CD4-positive, alpha-beta memory T cell (primary cell): ENCODE results near the gene CPEB4. TPM values are rescaled to one million over a fixed set of nuclear protein-coding genes. Genes with fewer than 3 reads are reported as not detected.

Experiments
- CTCF ChIA-PET: fragments of 350-600 bp; sonication (Branson Sonifier 250); formaldehyde crosslinking; loops from one replicate; lab custom pipeline; 2021; ENCODE audit warnings: inconsistent platforms; ENCODE audit not compliant: partially characterized antibody; lab: Charles Lee
- POLR2A ChIA-PET: fragments of 350-600 bp; sonication (Branson Sonifier 250); formaldehyde crosslinking; loops from one replicate; lab custom pipeline; 2021; ENCODE audit not compliant: partially characterized antibody; lab: Charles Lee
- DNase-seq, 5 donors: peaks; one replicate each; pipeline versions ENCODE4 v3.0.0 to v3.0.0-alpha.2; 2020 to 2022; ENCODE audit warnings: mixed read lengths in 1 of 5
- H3K27ac ChIP-seq: one replicate; pipeline ENCODE4 v1.7.0; 2013; ENCODE audit warnings: low read depth, low read length
- H3K27me3 ChIP-seq: 2 replicates; pipeline ENCODE4 v1.7.0; 2013; ENCODE audit warnings: mild to moderate bottlenecking, low read length, moderate library complexity; ENCODE audit not compliant: insufficient read depth
- H3K36me3 ChIP-seq: 2 replicates; pipeline ENCODE4 v1.7.0; 2013; ENCODE audit warnings: mild to moderate bottlenecking, low read length, moderate library complexity; ENCODE audit not compliant: insufficient read depth
- H3K4me1 ChIP-seq: 2 replicates; pipeline ENCODE4 v1.7.0; 2013; ENCODE audit warnings: mild to moderate bottlenecking, low read length, moderate library complexity; ENCODE audit not compliant: insufficient read depth
- H3K4me3 ChIP-seq, 2 donors: one replicate each; pipeline ENCODE4 v1.7.0; 2013; ENCODE audit warnings: low read length in 2 of 2, mild to moderate bottlenecking in 1 of 2
- H3K9me3 ChIP-seq, 2 donors: one replicate each; pipeline ENCODE4 v1.7.0; 2013; ENCODE audit warnings: low read length in 2 of 2, control low read depth in 1 of 2; ENCODE audit not compliant: control insufficient read depth in 1 of 2
- H3K27ac Mint-ChIP-seq, 7 donors: one replicate each; pipeline ENCODE4 v1.8.0; 2020 to 2021; ENCODE audit warnings: mixed read lengths in 7 of 7, mild to moderate bottlenecking in 6 of 7, inconsistent platforms in 3 of 7, moderate library complexity in 3 of 7
- H3K27me3 Mint-ChIP-seq, 2 donors: one replicate each; pipeline ENCODE4 v1.8.0; 2020 to 2021; ENCODE audit warnings: mixed read lengths in 2 of 2
- H3K36me3 Mint-ChIP-seq, 2 donors: one replicate each; pipeline ENCODE4 v1.8.0; 2020 to 2021; ENCODE audit warnings: mixed read lengths in 2 of 2, inconsistent platforms in 1 of 2, mild to moderate bottlenecking in 1 of 2
- H3K4me1 Mint-ChIP-seq, 4 donors: one replicate each; pipeline ENCODE4 v1.8.0; 2020 to 2021; ENCODE audit warnings: mixed read lengths in 4 of 4, mild to moderate bottlenecking in 1 of 4
- H3K4me3 Mint-ChIP-seq, 8 donors: one replicate each; pipeline ENCODE4 v1.8.0; 2020 to 2021; ENCODE audit warnings: mixed read lengths in 8 of 8, mild to moderate bottlenecking in 7 of 8, moderate library complexity in 6 of 8, inconsistent platforms in 3 of 8
- H3K9me3 Mint-ChIP-seq, 8 donors: one replicate each; pipeline ENCODE4 v1.8.0; 2020 to 2021; ENCODE audit warnings: mixed read lengths in 8 of 8, mild to moderate bottlenecking in 5 of 8, inconsistent platforms in 3 of 8, moderate library complexity in 1 of 8
- intact Hi-C: fragments of 100-400 bp; cut with micrococcal nuclease; formaldehyde crosslinking; loops from one replicate; pipeline ENCODE4 v1.15.1; 2023
- polyA plus RNA-seq, 2 donors: library from polyadenylated mRNA; unstranded; fragments of 300-500 nt; fragmentation: Illumina TruSeq; gene quantifications; one replicate each; pipeline ENCODE4 v1.2.3, GENCODE V29; 2021
- total RNA-seq, 2 experiments: library from RNA; stranded (reverse); gene quantifications; one replicate each; pipeline ENCODE4 v1.2.3, GENCODE V29; 2021

Gene CPEB4
- total RNA-seq = 10 to 100 TPM; 17.1 to 18.3 TPM
- 1 to 10 TPM; 1.9 to 6.1 TPM for polyA plus RNA-seq

DNA sequence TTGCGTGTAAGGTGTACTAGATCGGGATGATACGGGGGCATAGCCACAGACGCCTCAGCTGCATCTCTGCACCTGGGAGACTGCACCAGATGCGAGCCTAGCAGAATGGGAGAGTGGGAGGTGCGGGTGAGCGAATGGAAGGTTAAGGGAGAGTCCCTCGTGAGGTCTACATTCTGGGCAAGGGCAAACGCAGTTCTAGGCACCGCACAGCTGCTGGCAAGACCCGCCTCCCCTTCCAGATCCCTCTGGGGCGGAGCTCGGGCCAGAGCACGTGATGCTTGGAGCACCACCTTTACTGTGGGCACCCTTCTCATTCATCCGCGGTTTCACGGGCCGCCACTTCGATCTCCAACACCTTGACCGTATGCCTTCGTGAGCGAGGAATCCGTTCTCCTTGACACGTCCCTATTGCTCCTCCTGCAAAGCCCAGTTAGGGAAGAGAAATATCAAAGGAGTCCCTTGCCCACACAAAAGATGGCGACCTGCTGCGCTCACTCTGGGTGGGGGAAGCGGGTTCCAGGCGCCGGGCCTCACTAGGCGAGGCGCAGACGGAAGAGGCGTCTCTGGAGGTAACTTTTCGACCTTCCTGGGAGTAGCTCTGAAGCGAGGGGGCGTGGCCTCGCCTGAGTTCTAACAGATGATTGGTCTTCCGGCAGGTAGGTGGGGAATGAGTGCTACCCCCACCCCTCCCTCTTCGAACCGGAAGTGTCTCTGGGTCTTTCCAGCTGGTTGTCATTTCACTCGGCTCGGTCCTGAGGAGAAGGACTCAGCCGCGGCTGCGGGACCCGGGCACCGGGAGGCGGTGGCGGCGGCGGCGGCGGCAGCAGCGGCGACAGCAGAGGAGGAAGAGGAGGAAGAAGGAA lies at the start of gene CPEB4:
Gene CPEB4, plus strand, starts transcription at position 740 of the 863 bp plus-strand sequence. CDS start 1,385 bp downstream, outside the sequence.
- ChIA-PET POLR2A (interaction anchor here (0.6 to 5.7 kb wide), 21 partner anchors 9 to 1713 kb away, joined by 3 to 102 read pairs (median 5); partner anchors contain the start of genes BOD1 and DUSP1), CTCF (interaction anchor here (0.7 to 1.8 kb wide), 8 partner anchors 15 to 272 kb away, joined by 3 to 21 read pairs (median 6); no protein-coding TSS in a partner anchor)
- DNase-seq = peak; percentile 96 to 99 (median 98)
- H3K4me1 Mint-ChIP-seq = peaks cover 69 to 92% (median 76%) of the 10 kb centered on the region in 4 donors
- peaks cover 0 to 13% of the 10 kb centered on the region in 2 donors for H3K36me3 Mint-ChIP-seq
- peak within 1 kb of the TSS; percentile 95 to 99 (median 98) for H3K4me3 Mint-ChIP-seq
- H3K27me3 Mint-ChIP-seq = no peaks in the 10 kb centered on the region
- Histone ChIP-seq H3K4me3 (peak within 1 kb of the TSS; percentile 52 to 68), H3K27ac (peak within 1 kb of the TSS; percentile 68), H3K36me3 (no peaks in the 10 kb centered on the region), H3K9me3 (no peaks in the 10 kb centered on the region), H3K4me1 (peaks cover 81% of the 10 kb centered on the region), H3K27me3 (no peaks in the 10 kb centered on the region)
- intact Hi-C loops = loop anchor here (1.0 to 2.0 kb wide), 3 partner anchors 30 to 272 kb away; partner anchors contain the start of gene BOD1
- no peaks in the 10 kb centered on the region for H3K9me3 Mint-ChIP-seq
- H3K27ac Mint-ChIP-seq = peak within 1 kb of the TSS; percentile 91 to 99 (median 98)

DNA sequence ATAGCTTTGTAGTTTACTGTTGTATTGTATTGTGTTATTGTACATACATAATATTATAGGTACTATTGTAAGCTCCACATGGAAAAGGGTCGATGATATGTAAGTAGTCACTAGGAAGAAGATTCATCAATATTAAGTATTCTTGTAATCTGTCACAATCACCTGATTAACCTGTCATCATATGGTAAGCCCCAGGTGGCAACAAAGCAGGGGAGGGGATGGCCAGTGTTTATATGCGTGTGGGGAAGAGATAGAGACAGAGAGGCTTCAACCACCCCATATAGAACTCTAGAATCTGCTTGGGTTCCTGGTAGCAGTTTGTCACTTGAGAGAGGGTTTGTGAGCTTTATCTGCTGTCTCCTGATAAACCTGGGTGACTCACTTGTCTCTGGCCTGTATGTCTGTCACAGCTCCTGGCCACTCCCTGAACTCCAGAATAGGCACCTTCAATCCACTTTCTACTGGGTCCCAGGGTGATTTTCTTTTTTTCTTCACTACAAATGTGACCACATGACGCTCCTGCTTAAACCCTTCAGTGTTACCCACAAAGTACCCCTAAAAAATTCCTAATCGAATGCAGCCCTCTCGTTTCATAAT lies 48.9 kb upstream of the CPEB4 start:
- no peak for DNase-seq
- Mint-ChIP-seq H3K4me1 (no peaks in the 10 kb centered on the region), H3K27me3 (no peaks in the 10 kb centered on the region), H3K36me3 (no peaks in the 10 kb centered on the region), H3K4me3 (no peak overlapping the region), H3K27ac (peak overlapping the region in 2 of 7 donors; percentile 20 to 29), H3K9me3 (no peaks in the 10 kb centered on the region)
- Histone ChIP-seq H3K4me1 (no peaks in the 10 kb centered on the region), H3K27me3 (no peaks in the 10 kb centered on the region), H3K4me3 (no peak overlapping the region), H3K27ac (no peak overlapping the region), H3K36me3 (no peaks in the 10 kb centered on the region), H3K9me3 (no peaks in the 10 kb centered on the region)
- ChIA-PET POLR2A (no interaction called here), CTCF (no interaction called here)
- intact Hi-C loops = no loop called here

GRCh38 chr5:173840111-173840983 lies 47.8 kb upstream of the CPEB4 start:
- intact Hi-C loops = no loop called here
- H3K27ac ChIP-seq = no peak overlapping the region
- H3K4me1 ChIP-seq = no peaks in the 10 kb centered on the region
- no peaks in the 10 kb centered on the region for H3K36me3 ChIP-seq
- H3K9me3 Mint-ChIP-seq = no peaks in the 10 kb centered on the region
- H3K27ac Mint-ChIP-seq = no peak overlapping the region
- no peak overlapping the region for H3K4me3 Mint-ChIP-seq
- no peak overlapping the region for H3K4me3 ChIP-seq
- H3K36me3 Mint-ChIP-seq = peaks cover 0 to 2% of the 10 kb centered on the region in 2 donors
- H3K27me3 ChIP-seq = no peaks in the 10 kb centered on the region
- POLR2A ChIA-PET = no interaction called here
- no peaks in the 10 kb centered on the region for H3K9me3 ChIP-seq
- H3K4me1 Mint-ChIP-seq = no peaks in the 10 kb centered on the region
- no peak for DNase-seq
- no peaks in the 10 kb centered on the region for H3K27me3 Mint-ChIP-seq
- CTCF ChIA-PET = no interaction called here

GRCh38 chr5:173841710-173842109 lies 46.4 kb upstream of the CPEB4 start:
- intact Hi-C loops = no loop called here
- CTCF ChIA-PET = interaction anchor here (1.6 kb wide), 1 partner anchor 18 kb away, joined by 3 read pairs; no protein-coding TSS in a partner anchor
- H3K9me3 ChIP-seq = no peaks in the 10 kb centered on the region

GRCh38 chr5:173843794-173844193 lies 44.4 kb upstream of the CPEB4 start:
- Mint-ChIP-seq H3K9me3 (peaks cover 2 to 20% (median 8%) of the 10 kb centered on the region in 8 donors), H3K27me3 (no peaks in the 10 kb centered on the region), H3K27ac (no peak overlapping the region), H3K4me1 (no peaks in the 10 kb centered on the region), H3K36me3 (peaks cover 0 to 4% of the 10 kb centered on the region in 2 donors), H3K4me3 (no peak overlapping the region)
- ChIA-PET CTCF (no interaction called here), POLR2A (no interaction called here)
- no peaks in the 10 kb centered on the region for H3K4me1 ChIP-seq
- intact Hi-C loops = no loop called here
- H3K9me3 ChIP-seq = no peaks in the 10 kb centered on the region
- no peak overlapping the region for H3K27ac ChIP-seq
- no peak for DNase-seq
- H3K4me3 ChIP-seq = no peak overlapping the region
- H3K27me3 ChIP-seq = no peaks in the 10 kb centered on the region
- H3K36me3 ChIP-seq = no peaks in the 10 kb centered on the region

More at GRCh38 chr5:173841710-173842109, 46.4 kb upstream of the CPEB4 start:
- Histone ChIP-seq H3K4me3 (no peak overlapping the region), H3K27me3 (no peaks in the 10 kb centered on the region), H3K4me1 (no peaks in the 10 kb centered on the region), H3K27ac (no peak overlapping the region), H3K36me3 (no peaks in the 10 kb centered on the region)
- Mint-ChIP-seq H3K27ac (no peak overlapping the region), H3K9me3 (peaks cover 0 to 3% (median 0%) of the 10 kb centered on the region in 8 donors), H3K4me1 (no peaks in the 10 kb centered on the region), H3K4me3 (no peak overlapping the region), H3K36me3 (peaks cover 0 to 4% of the 10 kb centered on the region in 2 donors), H3K27me3 (no peaks in the 10 kb centered on the region)
- POLR2A ChIA-PET = no interaction called here
- no peak for DNase-seq

DNA sequence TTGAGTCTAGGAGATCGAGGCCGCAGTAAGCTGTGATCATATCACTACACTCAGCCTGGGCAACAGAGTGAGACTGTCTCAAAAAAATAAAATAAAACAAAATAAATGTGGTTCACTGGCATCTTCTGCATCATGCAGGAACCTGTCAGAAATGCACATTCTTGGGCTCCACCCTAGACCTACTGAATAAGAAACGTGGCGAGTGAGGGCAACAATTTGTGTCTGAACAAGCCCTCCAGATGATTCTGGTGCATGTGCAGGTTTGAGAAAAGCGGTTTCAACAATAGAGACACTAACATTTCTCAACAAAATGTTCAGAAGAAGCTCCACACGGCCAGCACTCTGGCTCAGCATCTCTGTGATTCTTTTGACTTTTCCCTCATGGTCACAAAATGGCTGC lies 42.8 kb upstream of the CPEB4 start:
- DNase-seq = no peak
- H3K27me3 ChIP-seq = no peaks in the 10 kb centered on the region
- Mint-ChIP-seq H3K4me1 (no peaks in the 10 kb centered on the region), H3K9me3 (peaks cover 2 to 26% (median 12%) of the 10 kb centered on the region in 8 donors), H3K27me3 (no peaks in the 10 kb centered on the region), H3K4me3 (no peak overlapping the region), H3K36me3 (peaks cover 4 to 7% of the 10 kb centered on the region in 2 donors), H3K27ac (no peak overlapping the region)
- H3K36me3 ChIP-seq = no peaks in the 10 kb centered on the region
- no peaks in the 10 kb centered on the region for H3K4me1 ChIP-seq
- no peak overlapping the region for H3K27ac ChIP-seq
- H3K9me3 ChIP-seq = no peaks in the 10 kb centered on the region
- POLR2A ChIA-PET = no interaction called here
- CTCF ChIA-PET = no interaction called here
- no peak overlapping the region for H3K4me3 ChIP-seq
- intact Hi-C loops = no loop called here
